Occipital lobe (tissue), 2 donors: ENCODE measurements around the gene ST3GAL3. TPM values are rescaled to one million over a fixed set of nuclear protein-coding genes. Genes with fewer than 3 reads are reported as not detected.
"Not testable (repeated sequence)": the region's sequence is repeated elsewhere in the genome, so short reads cannot be mapped to it uniquely, and the experiment has no call there.

Experiments used
- DNase-seq: peaks from one replicate; lab custom pipeline; 2025; lab: John Stamatoyannopoulos, UW
- total RNA-seq: library from RNA; depleted of rRNA; stranded (reverse); fragments of >200 nt; gene quantifications from one replicate; pipeline ENCODE4 v1.2.3, GENCODE V29; 2014

Gene ST3GAL3
- total RNA-seq, 1 donor from 2014 or later = 25.7 TPM

GRCh38 chr1:43819357-43819756 lies 112.0 kb downstream of the ST3GAL3 start:
- no peak for DNase-seq

DNA sequence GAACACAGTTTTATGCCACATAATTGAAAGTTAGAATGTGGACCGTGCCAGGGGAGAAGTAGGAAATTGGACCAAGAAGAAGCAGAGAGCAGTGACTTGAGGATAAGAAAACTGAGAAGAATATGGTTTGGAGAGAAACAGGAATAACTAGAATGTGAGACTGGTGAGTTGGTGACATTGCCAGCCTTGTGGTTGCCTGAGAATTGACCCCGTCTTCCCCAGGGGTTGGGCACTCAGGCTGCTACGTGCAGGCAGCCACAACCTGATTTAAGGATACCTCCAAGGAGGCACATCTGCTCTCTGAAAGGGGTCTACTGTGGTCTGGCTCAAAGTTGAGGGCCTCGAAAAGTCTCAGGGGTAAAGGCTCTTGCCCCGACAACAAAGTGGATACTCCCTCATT lies 114.1 kb downstream of the ST3GAL3 start:
- no peak for DNase-seq

DNA sequence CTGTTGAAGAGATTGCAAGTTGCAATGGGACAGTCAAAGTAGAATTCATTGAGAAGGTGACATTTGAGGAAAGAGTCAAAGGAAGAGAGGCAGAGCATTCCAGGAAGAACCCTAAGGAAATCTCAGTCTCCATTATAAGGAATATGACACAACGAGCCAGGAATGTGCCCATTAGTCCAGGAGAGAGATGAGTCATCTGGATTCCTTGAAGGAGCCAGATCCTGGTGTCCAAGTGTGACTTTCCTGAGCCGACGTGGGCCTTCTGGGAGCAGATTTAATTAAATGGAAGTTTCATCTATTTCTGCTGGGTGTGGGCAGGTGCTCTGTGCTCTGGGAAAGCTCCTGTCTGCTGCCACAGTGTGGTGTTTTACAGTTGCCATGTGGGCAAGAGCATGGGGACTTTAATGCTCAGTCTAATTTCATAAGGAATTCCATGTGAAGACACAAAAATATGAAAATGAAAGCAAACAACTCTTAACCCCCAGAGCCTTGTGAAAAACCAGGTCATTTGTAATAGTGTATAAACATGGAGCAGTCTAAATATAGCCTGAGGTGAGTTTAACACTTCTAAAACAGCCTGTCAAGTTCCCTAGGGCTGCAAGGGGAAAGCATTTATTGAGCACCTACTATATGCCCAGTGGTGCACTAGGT lies 114.8 kb downstream of the ST3GAL3 start:
- DNase-seq = no peak

DNA sequence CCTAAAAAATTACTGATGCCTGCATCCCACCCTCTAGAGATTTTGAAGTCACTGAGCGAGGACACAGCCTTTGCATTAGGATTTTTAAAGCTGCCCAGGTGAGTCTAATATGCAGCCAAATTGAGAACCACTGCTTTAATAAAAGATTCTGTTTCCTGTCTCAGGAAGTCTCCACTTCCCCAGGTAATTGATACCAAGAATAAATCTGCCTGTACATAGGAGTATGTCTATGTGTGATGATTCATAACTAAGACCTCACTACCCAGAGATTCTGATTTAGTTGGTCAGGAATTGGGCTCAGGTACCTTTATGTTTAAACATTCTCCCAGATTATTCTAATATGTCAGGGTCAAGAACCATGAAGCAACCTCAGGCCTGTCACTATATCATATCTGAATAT lies 117.5 kb downstream of the ST3GAL3 start:
- no peak for DNase-seq

- no peak for DNase-seq
Measured at GRCh38 chr1:43828574-43828973, 121.2 kb downstream of the ST3GAL3 start.

GRCh38 chr1:43830802-43831201 lies 123.5 kb downstream of the ST3GAL3 start:
- no peak for DNase-seq

- DNase-seq = no peak
Measured at GRCh38 chr1:43831851-43832250, 124.5 kb downstream of the ST3GAL3 start.

DNA sequence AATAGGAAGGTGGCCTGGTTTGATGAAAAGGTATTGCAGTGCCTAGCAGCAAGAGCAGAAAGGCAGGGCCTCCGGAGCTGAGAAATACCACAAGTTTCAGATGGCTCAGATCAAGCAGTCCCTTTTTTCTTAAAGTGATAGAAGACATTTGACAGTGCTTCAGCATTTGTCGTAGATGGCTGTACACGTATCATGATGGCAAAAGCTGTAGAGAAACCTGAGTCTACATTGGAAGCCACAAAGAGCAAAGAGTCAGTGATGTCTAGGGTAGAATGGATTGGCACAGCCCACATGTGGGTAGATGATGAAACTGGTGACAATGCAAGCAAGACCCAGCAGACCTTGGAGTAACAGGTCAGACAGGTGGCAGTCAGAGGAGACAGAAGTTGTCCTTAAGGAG lies 124.9 kb downstream of the ST3GAL3 start:
- DNase-seq = no peak

DNA sequence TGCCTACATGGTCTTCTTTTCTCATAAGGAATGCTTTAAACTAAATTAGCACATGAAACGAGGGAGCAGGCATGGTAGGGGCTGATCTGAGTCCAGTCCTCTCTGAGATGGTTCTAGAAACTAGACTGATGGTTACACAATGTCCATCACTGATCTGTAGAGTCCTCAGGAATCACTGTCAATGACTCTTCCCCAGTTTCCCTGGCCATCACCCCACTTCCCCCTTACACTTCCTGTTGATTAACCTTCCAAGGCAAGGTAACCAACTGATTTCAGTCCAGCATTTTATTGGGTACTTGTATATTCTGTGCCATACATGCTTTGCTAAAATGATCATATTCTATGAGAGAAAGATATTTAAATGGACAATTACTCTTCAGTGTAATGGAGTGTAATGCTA lies 125.7 kb downstream of the ST3GAL3 start:
- no peak for DNase-seq

GRCh38 chr1:43833902-43834279 lies 126.6 kb downstream of the ST3GAL3 start:
- not testable (repeated sequence) for DNase-seq

DNA sequence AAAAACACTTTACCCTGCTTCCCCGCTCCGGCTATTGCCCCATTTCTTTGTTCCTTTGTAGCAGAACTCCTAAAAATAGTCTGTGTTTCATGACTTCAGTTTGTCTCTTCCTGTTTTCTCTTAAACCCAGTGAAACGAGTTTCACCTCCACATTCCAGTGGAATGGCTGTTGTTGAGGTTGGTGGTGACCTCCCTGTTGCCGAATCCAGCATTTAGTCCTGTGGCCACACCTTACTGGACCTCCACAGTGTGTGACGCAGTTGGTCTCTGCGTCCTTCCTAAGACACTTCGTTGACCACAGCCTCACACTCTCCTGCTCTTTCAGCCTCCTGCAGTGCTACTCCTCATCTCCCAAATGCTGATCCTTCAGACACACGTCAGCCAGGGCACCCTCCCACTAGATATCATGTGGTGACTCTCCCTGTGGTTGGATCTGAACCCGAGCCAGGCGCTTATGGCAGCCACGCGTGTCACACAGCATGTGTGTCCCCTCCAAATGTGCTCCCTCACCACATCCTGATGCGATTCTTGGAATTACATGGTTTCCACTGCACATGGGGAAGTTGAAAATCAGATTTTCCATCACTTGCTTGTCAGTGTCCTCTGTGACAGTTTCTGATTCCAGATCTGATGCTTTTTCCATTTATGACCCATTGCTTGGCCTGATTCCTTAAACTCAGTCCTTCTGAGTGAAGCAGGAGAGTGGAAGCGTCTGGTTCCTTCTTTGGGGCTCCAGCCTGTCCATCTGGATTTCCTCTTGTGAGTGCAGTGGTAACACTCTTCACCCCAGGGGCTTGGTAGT lies 127.1 kb downstream of the ST3GAL3 start:
- DNase-seq = no peak

DNA sequence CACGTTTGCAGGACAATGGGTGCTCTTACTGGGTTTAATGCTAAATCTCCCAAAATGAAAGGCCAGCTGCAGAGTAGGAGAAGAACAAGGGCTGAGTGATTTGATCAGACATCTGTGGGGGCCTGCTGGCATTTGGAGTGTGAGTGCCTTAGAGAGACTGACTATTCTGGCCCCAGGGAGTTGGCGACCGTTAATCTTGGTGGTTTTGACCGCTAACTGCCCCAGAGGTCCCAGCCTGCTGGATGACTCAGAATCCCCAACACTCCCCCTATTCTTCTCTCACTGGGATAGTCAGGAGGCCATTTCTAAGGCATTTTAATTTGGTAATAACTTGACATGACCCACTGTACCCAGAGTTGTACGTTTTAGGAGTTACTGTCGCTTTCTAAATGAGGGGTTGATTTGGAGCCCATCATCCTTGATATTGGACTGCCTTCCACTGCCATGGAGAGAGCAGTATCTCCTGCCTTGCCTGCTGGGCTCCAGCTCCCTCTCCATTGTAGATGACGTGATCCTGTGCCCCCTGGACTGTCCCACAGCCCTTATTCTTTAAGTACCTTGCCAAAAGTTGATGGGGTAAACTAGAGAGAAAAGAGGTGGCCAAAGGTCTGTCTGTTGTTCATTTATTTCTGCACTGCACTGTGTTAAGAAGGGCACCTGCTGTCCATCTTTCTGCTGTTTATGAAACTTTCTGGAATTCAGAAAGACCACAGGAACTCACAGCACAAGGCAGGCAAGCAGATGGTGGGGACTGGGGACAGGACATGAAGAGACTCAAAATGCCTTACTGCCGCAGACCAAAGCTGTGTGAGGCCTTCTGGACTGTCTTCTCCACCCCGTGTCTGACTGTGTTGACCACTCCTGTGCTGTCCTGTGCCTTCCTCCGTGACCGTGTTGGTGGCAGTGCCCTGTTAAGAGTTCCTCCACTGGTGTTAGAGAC lies 128.0 kb downstream of the ST3GAL3 start:
- DNase-seq = no peak

- DNase-seq = no peak
Measured at GRCh38 chr1:43836267-43836951, 129.1 kb downstream of the ST3GAL3 start.

DNA sequence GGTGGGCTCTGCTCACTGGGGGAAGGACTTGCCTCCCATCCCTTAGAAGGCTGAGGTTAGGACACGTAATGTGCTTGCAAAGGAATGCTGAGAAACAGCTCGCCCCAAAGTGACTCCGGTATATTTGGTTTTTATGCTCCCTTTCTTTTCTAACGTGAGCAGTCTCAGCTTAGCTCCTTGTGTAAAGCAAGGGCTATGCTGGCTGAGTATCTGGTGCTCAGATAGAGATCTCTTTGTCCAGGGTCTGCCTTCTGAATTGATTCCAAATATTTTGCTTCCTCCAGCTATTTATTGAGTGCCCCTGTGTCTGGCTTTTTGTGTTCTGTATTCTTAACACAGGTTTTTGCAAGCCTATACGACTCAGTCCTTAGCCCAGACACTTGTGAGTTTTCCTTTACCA lies 131.7 kb downstream of the ST3GAL3 start:
- DNase-seq = no peak

DNA sequence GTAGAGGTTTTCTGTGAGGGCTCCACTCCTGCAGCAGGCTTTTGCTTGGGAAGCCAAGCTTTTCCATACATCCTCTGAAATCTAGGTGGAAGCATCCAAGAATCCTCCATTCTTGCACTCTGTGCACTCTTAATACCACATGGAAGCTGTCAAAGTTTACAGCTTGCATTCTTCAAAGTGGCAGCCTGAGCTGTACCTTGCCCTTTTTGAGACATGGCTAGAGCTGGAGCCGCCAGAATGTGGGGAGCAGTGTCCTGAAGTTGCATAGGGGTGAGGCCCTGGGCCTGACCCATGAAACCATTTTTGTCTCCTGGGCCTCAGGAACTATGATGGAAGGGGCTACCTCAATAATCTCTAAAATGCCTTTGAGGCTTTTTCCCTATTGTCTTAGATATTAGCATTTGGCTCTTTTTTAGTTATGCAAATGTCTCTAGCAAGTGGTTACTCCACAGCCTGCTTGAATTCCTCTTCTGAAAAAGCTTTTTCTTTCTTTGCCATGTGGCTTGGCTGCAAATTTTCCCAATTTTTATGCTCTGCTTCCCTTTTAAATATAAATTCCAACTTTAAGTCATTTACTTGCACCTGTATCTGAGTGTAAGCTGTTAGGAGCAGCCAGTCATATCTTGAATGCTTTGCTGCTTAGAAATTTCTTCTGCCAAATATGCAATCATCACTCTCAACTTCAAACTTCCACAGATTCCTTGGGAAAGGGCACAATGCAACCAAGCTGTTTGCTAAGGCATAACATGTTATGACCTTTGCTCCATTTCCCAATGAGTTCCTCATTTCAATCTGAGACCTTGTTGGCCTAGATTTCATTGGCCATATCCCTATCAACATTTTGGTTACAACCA lies 134.2 kb downstream of the ST3GAL3 start:
- DNase-seq = no peak

GRCh38 chr1:43842175-43842498 lies 134.8 kb downstream of the ST3GAL3 start:
- DNase-seq = no peak

DNA sequence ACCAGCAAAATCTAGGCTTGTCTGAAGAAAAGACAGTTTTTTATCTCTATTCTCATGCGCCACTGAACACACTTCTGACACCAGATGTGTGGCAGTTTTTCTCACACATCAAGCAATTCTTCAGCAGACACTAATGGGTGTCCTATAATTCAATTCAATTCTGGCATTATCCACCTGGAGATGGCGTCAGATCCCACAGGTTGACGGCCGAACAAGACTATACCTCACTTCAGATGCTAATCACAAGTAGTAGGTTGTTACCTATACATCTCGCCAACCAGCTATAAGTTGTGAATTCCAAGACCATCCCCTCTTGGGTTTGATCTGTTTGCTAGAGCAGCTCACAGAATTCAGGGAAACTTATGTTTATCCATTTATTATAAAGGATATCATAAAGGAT lies 136.3 kb downstream of the ST3GAL3 start:
- no peak for DNase-seq

- DNase-seq = no peak
Measured at GRCh38 chr1:43844114-43844513, 136.8 kb downstream of the ST3GAL3 start.

DNA sequence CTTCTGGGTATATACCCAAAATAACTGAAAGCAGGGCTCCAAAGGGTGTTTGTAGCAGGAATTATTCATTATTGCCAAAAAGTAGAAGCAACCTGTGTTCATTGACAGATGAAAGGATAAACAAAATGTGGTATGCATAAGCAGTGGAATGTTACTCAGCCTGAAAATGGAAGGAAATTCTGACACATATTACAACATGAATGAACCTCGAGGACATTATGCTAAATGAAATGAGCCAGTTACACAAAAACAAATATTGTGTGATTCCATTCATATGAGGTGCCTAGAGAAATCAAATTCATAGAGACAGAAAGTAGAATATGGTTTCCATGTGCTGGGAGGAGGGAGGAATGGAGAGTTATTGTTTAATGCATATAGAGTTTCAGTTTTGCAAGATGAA lies 140.0 kb downstream of the ST3GAL3 start:
- DNase-seq = no peak

GRCh38 chr1:43847882-43848281 lies 140.5 kb downstream of the ST3GAL3 start:
- DNase-seq = no peak

GRCh38 chr1:43849670-43850069 lies 142.3 kb downstream of the ST3GAL3 start:
- no peak for DNase-seq
